ENCODE results near the gene FOXM1.

DNA sequence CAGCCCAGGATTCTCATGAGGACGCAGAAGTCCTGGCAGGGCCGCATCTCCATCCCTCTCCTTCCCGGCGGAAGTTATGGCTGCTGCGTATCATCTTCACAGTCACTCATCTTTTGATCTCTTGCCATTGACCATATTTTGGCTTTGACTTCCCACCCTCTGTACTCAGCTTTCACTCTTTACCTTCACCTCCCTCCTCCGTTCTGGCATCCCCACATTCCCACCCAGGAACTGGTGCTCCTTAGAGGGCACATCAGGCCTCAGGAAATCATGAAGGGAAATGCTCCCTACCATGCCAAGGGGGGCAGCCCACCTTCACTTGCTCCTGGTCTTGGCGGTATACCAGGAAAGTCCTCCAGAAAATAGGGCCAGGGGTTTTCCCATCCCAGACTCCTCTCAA is 21.4 kb downstream of the FOXM1 start:
- TF ChIP-seq GATA2 (IDR thresholded peaks at IDR 0.05; ENCODE audit: low read depth, low read length) = no peak
- TF ChIP-seq GATA3 (IDR thresholded peaks at IDR 0.05; ENCODE audit: low read depth, low read length) = no peak

All from SH-SY5Y (cell line).